ENCODE results near the gene FANCD2.

- TF ChIP-seq, protein P1, sequence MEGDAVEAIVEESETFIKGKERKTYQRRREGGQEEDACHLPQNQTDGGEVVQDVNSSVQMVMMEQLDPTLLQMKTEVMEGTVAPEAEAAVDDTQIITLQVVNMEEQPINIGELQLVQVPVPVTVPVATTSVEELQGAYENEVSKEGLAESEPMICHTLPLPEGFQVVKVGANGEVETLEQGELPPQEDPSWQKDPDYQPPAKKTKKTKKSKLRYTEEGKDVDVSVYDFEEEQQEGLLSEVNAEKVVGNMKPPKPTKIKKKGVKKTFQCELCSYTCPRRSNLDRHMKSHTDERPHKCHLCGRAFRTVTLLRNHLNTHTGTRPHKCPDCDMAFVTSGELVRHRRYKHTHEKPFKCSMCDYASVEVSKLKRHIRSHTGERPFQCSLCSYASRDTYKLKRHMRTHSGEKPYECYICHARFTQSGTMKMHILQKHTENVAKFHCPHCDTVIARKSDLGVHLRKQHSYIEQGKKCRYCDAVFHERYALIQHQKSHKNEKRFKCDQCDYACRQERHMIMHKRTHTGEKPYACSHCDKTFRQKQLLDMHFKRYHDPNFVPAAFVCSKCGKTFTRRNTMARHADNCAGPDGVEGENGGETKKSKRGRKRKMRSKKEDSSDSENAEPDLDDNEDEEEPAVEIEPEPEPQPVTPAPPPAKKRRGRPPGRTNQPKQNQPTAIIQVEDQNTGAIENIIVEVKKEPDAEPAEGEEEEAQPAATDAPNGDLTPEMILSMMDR (IDR thresholded peaks at IDR 0.05): no peak
- peak; percentile 28 to 68 for TF ChIP-seq POLR2A (IDR thresholded peaks at IDR 0.05)
Measured at GRCh38 chr3:10010878-10011465, 15.3 kb upstream of the FANCD2 start.
